Muscle of back (tissue), 11 donors: Measurements from ENCODE around the gene ZNF664. TPM values are rescaled to one million over a fixed set of nuclear protein-coding genes. Genes with fewer than 3 reads are reported as not detected.

Source experiments
- DNase-seq, 3 donors: peaks; one replicate each; pipeline versions ENCODE4 v3.0.0 to v3.0.0-alpha.2; 2013
- polyA plus RNA-seq, 10 donors: library from polyadenylated mRNA; unstranded; fragments of 120-200 nt; gene quantifications; one replicate each; pipeline ENCODE4 v1.2.1, GENCODE V29; 2013; ENCODE audit not compliant: insufficient read length in 10 of 10

ZNF664 gene
- polyA plus RNA-seq, 10 donors, result 35.2 to 55.0 (median 45.5) TPM

- no peak for DNase-seq
Measured at GRCh38 chr12:123986374-123986965, 13.5 kb downstream of the ZNF664 start.

GRCh38 chr12:123987022-123987421, 14.0 kb downstream of the ZNF664 start:
- no peak for DNase-seq

DNA sequence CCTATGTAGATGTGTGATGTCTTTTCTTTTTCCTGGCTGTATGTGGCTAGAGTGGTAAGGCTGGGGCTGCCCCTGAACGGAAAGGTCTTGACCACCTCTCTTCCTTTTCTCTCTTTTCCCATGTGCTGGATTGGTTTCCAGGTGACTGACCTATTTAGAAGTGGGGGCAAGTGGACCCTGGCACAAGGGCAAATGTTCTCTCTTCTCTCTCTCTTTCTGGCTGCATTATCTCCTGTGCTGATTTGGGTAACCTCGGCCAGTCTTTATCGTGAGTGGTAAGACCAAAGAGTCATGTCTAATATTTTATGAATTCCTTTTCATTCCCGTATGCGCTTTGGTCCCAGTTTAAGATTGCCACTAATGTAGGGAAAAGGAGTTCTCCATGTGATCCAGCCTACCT, 16.2 kb downstream of the ZNF664 start:
- no peak for DNase-seq

DNA sequence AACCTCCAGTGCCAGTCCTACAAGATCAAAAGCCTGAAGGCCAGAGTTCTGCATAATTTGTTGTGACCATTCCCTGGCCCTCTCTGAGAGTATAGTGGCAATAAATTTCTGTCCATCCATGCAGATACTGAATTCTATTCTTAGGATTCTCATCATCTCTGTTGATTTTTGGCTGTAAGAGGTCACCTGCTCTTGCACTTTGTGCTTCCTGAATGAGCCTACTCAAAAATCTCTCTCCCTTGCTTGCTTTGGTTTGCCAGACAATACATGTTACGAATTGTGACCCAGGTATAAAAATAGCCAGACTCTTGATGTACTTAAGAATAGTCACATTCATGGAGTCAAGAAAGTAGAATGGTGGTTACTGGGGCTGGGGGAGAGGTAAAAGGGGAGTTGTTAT, 16.7 kb downstream of the ZNF664 start:
- no peak for DNase-seq

GRCh38 chr12:123990511-123990910, 17.5 kb downstream of the ZNF664 start:
- DNase-seq, result no peak

GRCh38 chr12:123991372-123991951, 18.4 kb downstream of the ZNF664 start:
- DNase-seq, result no peak

DNA sequence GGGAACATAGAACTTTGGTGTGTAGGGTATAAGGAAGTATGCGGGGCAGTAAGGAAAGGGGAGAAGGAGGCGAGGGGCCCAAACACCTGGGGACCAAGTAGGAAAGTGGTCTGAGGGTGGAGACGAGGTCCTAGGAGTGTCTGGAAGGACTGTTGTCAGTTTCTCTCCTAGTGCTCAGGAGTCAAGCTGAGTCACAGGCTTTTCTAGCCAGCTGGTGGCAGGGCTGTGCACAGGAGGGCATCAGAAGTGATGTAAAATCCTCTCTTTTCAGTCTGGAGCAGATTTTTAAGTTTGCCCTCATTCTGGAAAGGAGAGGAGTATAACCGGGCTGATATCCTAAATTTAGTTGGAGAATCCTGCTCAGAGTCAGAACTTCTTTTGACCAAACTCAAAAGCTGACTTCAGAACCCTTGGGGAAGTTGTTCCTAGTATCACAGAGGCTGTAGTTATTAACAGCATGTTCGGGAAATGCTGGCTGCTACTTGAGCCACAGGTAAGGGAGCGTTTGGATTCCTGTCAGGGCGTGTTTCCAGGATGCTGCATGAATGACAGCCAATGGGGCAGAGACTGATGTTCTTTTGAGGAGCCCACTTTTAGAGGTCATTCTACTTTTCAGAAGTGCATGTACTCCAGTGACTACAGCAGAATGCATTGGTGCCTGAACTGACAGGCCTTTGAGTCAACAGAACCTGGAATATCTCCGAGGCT, 19.3 kb downstream of the ZNF664 start:
- no peak for DNase-seq

- no peak for DNase-seq
Measured at GRCh38 chr12:123995023-123995748, 22.2 kb downstream of the ZNF664 start.

GRCh38 chr12:123996581-123996980, 23.6 kb downstream of the ZNF664 start:
- no peak for DNase-seq

- no peak for DNase-seq
Measured at GRCh38 chr12:123997033-123997822, 24.2 kb downstream of the ZNF664 start.

GRCh38 chr12:123997908-123998307, 24.9 kb downstream of the ZNF664 start:
- no peak for DNase-seq

GRCh38 chr12:123998344-123998990, 25.5 kb downstream of the ZNF664 start:
- no peak for DNase-seq

DNA sequence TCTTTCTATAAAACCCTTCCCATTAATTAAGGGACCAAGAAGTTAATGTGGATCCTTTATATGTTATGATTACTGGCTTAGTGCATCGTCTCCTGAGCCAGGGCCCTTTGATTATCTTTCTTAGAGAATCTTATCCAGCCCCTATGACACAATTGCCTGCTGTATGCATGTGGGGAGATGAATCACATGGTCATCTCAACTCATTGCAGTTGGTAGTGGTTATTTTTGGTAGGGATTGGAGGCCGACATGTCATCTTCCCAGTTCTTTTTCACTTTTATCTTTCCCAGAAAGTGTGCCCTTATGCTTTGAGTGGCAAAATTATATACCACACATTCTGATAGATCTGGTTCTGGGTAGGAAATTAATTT, 26.0 kb downstream of the ZNF664 start:
- no peak for DNase-seq

DNA sequence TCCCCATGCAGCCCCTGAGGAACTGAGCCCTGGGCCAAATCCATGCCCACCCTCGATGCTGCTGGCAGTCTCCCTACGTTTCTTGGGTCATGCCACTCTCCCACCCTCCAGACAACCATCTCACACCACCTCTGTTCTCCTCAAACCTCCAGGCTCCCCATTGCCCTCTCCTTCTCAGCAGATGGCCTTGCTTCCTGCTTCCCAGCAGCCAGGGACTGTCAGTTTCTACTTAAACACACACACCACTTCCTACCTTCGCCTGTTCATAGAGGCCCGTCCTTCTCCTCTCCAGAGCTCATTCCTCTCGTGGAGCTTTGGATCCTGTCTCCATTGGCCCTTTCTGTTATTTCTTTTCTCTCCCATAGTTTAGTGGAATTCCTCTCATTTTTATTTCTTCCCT, 27.1 kb downstream of the ZNF664 start:
- DNase-seq, result no peak

- no peak for DNase-seq
Measured at GRCh38 chr12:124001343-124001742, 28.3 kb downstream of the ZNF664 start.

DNA sequence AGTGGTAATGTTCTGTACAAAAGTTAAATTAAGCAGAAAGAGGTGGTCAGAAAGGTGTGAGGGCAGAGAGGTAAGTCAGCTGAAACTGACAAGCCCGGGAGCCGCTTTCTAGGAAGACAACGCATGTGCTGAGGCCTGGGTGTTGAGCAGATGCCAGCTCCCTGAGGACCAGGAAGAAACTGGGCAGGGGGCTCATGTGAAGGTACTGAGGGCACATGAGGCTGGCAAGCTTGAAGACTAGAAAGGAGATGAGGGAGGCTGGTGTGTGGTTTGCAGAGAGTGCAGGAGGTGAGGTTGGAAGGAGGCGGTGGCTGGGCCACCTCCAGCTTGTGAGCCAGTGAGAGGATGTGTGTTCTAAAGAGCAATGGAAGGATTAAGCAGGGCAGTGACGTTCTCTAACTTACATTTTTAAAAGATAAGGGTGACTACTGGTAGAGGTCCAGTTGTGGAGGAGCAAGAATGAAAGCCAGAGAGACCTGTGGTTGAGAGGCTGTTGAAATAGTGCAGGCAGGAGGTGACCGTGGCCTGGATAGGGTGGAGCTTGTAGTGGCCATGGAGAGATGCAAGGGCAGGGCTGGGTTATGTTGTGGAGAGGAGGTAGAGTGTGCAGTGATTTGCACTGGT, 29.1 kb downstream of the ZNF664 start:
- DNase-seq, result no peak

DNA sequence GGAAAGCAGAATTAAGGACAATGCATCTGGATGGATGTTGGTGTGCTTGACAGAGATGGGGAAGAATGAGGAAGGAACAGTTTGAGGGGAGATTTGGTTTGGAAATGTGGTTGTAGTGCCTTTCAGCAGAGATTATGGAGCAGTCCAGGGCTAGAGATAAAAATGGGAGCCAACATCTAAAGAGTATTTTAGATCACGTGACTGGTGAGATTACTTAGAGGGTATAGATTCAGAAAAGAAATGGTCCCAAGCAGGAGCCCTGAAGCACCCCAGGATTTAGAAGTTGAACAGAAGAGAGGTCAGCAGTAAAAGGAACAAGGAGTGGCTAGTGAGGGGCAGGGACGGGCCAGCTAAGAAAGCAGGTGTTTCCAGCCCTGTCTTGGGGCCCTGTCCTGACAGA, 29.6 kb downstream of the ZNF664 start:
- DNase-seq, result no peak

DNA sequence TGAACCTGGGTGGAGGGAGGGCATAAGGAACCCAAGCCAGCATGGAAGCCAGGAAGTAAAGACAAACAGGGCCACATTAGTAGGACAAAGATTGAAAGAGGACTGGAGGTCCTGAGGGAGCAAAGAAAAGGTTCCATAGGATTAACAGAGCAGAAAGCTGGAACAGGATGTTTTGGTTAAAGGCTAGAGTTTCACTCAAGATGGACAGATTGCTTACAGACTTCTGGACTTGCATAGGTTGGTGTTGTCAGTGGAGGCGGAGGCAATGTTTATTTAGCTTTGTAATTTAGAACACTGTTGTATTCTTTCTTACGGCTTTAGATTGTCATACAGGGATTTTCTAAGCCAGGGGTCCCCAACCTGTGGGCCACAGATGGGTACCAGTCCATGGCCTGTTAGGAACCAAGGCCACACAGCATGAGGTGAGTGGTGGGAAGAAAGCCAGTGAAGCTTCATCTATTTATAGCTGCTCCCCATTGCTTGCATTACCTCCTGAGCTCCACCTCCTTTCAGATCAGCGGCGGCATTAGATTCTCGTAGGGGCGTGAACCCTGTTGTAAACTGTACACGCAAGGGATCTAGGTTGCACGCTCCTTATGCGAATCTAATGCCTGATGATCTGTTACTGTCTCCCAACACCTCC, 31.3 kb downstream of the ZNF664 start:
- DNase-seq, result no peak

- no peak for DNase-seq
Measured at GRCh38 chr12:124006085-124006845, 33.2 kb downstream of the ZNF664 start.
